Occipital lobe (tissue), 2 donors: ENCODE data around the gene CD300LG. TPM values are rescaled to one million over a fixed set of nuclear protein-coding genes. Genes with fewer than 3 reads are reported as not detected.
A peak's percentile ranks its signal among the peaks of the same experiment; 100 is the strongest.

Source experiments
- DNase-seq: peaks from one replicate; lab custom pipeline; 2025; lab: John Stamatoyannopoulos, UW
- total RNA-seq: library from RNA; depleted of rRNA; stranded (reverse); fragments of >200 nt; gene quantifications from one replicate; pipeline ENCODE4 v1.2.3, GENCODE V29; 2014

CD300LG gene
- total RNA-seq, 1 donor from 2014 or later: not detected

DNA sequence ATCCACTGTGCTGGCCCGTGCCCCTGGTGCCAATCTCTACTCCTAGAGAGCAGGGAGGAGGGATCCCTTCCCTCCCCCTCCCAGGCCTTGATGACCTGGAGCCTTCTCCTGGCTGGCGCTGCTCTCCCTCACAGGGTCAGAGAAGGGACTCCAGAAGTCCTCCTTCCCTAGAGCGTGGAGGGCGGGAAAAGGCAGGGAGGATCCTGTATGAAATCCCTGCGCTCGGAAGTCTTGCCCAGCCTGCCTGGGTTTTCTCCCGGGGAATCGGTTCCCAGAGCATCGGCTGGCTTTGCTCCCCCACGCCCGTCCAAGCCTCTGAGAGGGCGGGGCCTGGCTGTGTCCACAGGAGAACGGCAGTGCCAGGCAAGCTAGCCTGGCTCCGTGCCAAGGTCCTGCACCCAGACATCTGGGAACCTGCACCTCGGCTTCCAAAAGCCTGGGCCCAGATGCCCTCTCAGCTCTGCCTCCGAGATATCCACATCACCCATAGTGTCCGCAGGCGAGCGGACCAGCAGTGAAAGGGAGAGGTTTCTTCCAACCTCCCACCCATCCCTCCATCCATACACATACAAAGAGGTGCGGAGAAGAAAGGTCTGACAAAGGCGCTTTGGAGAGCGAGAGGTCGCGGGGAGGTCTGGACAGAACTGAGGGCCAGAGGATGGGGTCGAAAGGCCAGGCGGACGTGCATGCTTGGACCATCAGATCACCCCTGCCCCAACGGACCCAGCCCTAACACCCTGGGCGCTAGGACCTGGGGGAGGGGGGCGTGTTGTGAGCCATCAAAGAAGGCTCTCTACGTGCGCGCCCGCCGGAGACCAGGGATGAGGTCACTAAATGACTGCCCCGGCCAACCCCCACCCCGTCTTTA lies 59.2 kb downstream of the CD300LG start:
- DNase-seq: peak; percentile 79

DNA sequence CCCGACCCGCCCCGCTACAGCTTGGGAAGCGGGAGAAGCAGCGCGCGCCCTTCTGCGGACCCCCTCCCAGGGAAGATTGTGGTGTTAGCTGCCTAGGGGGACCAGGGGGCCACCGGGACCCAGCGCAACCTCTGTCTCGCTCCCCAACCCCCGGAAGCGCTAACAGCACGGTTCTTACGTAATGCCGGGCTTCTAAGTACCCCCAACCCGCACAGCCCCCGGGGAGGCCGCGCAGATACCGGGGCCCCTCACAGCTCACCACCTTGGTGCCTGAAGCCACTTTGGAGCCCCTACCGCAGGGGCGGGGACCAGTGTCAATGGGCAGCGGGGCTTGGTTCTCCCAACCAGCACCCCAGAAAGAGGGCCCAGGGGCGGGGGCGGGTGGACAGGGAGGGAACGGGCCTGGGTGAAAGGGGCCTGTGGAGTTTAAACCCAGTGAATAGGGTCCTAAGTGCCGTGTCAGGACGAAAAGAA lies 60.0 kb downstream of the CD300LG start:
- DNase-seq: no peak

GRCh38 chr17:43907425-43907981 lies 60.5 kb downstream of the CD300LG start, which contains the start of gene MPP2:
Gene MPP2 (minus strand): TSS chr17:43907536. CDS start chr17:43904460, 3,076 bp downstream.
- DNase-seq: peak; percentile 80

- peak; percentile 85 for DNase-seq
Measured at GRCh38 chr17:43907998-43908721, 61.2 kb downstream of the CD300LG start.

DNA sequence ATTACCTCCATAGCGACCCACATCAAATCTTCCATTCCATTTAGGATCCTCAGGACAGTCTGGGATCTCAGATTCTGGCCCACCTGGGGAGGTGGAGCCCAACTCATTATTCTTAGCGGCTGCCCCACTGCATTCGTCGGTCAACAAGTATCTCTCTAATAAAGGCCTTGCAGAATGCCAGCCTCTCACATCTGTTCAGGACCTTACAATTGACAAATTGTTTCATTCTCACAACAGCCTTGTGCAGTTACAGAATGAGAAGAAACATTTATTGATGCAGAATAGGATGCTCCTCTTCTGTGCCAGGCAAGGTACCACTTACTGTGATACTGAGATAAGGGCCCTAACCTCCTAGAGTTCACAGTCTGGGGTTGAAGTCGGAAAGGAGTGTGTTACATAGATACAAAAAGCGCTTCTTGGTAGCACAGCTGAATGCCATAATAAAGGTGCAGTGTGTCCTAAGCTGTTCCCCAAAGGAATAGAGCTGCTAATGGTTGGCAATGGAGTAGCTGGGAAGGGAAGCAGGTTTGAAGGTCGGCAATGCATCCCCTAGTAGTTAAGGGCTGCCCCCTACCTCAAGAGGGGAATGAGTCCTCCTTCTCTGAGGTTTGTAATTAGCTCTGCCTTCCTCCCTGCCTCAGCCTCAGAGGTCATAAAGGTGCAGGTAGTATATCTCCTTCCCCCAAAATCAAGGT lies 62.7 kb downstream of the CD300LG start:
- no peak for DNase-seq

DNA sequence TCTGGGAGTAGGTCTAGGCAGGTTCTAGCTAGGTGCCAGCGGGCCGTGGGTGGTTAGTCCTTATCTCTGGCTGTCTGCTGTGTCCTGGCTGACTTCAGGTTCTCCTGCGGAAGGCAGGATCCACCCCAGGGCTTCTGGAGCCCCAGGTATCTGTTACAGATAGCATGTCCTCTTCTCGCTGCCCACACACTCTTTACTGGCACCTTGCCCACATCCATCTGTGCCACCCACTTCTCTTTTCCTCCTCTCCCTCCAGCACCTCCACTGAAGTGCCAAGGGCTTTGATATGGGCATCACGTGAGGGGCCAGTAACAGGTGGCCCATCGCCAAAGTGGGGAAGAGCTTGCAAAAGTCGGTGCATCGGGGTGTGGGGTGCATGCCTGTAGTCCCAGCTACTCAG lies 64.9 kb downstream of the CD300LG start:
- no peak for DNase-seq

GRCh38 chr17:43912635-43913304 lies 65.8 kb downstream of the CD300LG start:
- no peak for DNase-seq

Other genes with a start within 250 kb of the CD300LG start
- not detected for gene MEOX1, start 185.3 kb upstream of the CD300LG start, total RNA-seq
- gene SOST, start 88.4 kb upstream of the CD300LG start, total RNA-seq: not detected
- 38.2 TPM for gene DUSP3, start 68.2 kb upstream of the CD300LG start, total RNA-seq
- not detected for gene CFAP97D1, start 66.7 kb upstream of the CD300LG start, total RNA-seq
- gene MPP3, start 14.0 kb upstream of the CD300LG start, total RNA-seq: 27.1 TPM
- gene MPP2, start 60.4 kb downstream of the CD300LG start, total RNA-seq: 14.2 TPM
- gene PPY, start 95.3 kb downstream of the CD300LG start, total RNA-seq: not detected
- gene PYY, start 106.8 kb downstream of the CD300LG start, total RNA-seq: not detected
- 0.78 TPM for gene NAGS, start 157.4 kb downstream of the CD300LG start, total RNA-seq
- gene TMEM101, start 167.8 kb downstream of the CD300LG start, total RNA-seq: 36.3 TPM
- gene LSM12, start 219.5 kb downstream of the CD300LG start, total RNA-seq: 22.8 TPM
- 11.4 TPM for gene G6PC3, start 223.6 kb downstream of the CD300LG start, total RNA-seq